Measurements from ENCODE around the gene CCDC88B. TPM values are rescaled to one million over a fixed set of nuclear protein-coding genes. Genes with fewer than 3 reads are reported as not detected.

Gene CCDC88B
- total and polyA plus RNA-seq, 2 of the 8 experiments (the other 6 are each of a cell fraction or from before 2014, with no cell fraction given), result 5.9 to 12.5 TPM

DNA sequence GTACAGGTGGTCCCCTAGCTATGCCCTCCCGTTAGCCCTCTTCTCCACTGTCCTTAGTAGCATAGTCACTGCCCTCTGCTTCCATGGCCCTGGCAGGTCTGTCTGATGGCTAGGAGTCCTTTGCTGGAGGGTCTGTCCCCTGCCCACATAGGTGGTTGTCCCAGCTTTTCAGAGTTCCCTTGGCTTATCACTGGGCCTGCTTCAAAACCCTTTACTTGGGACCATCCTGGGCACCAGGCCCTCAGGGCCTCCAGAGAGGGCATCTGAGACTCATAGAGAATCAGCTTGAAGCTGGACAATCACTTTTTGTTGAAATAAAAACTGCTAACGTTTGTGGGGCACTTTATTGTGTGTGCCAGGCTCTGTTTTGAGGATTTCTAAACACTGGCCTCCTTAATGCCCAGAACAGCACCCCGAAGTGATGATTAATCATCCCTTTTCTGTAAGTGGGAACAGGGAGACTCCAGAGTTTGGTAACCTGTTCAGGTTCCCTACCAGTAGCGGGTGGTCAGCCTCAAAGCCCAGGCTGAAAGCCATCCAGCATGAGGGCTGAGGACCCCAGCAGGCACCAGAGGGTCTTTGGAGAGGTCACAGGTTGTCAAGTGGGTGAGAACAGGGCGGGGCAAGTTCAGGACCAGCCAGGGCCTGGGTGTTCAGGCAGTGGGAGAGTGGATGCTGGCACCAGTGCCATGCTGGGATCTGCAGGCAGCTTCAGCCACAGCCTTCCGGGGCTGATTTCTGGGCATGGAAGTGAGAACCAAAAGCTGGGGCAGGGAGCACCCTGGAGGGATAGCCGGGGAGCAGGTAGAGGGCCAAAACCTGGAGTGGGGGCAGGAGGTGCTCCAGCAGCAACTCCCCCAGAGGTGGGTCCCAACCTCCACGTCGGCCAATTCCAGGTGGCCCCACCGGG is 49.4 kb upstream of the CCDC88B start (continued):
- TF ChIP-seq, protein P1, sequence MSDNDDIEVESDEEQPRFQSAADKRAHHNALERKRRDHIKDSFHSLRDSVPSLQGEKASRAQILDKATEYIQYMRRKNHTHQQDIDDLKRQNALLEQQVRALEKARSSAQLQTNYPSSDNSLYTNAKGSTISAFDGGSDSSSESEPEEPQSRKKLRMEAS (IDR thresholded peaks at IDR 0.05), result no peak
- TF ChIP-seq ASH2L (IDR thresholded peaks at IDR 0.05; ENCODE audit: low read length), result no peak
- TF ChIP-seq CREB1 (IDR thresholded peaks at IDR 0.05), result no peak
- TF ChIP-seq, protein P2, sequence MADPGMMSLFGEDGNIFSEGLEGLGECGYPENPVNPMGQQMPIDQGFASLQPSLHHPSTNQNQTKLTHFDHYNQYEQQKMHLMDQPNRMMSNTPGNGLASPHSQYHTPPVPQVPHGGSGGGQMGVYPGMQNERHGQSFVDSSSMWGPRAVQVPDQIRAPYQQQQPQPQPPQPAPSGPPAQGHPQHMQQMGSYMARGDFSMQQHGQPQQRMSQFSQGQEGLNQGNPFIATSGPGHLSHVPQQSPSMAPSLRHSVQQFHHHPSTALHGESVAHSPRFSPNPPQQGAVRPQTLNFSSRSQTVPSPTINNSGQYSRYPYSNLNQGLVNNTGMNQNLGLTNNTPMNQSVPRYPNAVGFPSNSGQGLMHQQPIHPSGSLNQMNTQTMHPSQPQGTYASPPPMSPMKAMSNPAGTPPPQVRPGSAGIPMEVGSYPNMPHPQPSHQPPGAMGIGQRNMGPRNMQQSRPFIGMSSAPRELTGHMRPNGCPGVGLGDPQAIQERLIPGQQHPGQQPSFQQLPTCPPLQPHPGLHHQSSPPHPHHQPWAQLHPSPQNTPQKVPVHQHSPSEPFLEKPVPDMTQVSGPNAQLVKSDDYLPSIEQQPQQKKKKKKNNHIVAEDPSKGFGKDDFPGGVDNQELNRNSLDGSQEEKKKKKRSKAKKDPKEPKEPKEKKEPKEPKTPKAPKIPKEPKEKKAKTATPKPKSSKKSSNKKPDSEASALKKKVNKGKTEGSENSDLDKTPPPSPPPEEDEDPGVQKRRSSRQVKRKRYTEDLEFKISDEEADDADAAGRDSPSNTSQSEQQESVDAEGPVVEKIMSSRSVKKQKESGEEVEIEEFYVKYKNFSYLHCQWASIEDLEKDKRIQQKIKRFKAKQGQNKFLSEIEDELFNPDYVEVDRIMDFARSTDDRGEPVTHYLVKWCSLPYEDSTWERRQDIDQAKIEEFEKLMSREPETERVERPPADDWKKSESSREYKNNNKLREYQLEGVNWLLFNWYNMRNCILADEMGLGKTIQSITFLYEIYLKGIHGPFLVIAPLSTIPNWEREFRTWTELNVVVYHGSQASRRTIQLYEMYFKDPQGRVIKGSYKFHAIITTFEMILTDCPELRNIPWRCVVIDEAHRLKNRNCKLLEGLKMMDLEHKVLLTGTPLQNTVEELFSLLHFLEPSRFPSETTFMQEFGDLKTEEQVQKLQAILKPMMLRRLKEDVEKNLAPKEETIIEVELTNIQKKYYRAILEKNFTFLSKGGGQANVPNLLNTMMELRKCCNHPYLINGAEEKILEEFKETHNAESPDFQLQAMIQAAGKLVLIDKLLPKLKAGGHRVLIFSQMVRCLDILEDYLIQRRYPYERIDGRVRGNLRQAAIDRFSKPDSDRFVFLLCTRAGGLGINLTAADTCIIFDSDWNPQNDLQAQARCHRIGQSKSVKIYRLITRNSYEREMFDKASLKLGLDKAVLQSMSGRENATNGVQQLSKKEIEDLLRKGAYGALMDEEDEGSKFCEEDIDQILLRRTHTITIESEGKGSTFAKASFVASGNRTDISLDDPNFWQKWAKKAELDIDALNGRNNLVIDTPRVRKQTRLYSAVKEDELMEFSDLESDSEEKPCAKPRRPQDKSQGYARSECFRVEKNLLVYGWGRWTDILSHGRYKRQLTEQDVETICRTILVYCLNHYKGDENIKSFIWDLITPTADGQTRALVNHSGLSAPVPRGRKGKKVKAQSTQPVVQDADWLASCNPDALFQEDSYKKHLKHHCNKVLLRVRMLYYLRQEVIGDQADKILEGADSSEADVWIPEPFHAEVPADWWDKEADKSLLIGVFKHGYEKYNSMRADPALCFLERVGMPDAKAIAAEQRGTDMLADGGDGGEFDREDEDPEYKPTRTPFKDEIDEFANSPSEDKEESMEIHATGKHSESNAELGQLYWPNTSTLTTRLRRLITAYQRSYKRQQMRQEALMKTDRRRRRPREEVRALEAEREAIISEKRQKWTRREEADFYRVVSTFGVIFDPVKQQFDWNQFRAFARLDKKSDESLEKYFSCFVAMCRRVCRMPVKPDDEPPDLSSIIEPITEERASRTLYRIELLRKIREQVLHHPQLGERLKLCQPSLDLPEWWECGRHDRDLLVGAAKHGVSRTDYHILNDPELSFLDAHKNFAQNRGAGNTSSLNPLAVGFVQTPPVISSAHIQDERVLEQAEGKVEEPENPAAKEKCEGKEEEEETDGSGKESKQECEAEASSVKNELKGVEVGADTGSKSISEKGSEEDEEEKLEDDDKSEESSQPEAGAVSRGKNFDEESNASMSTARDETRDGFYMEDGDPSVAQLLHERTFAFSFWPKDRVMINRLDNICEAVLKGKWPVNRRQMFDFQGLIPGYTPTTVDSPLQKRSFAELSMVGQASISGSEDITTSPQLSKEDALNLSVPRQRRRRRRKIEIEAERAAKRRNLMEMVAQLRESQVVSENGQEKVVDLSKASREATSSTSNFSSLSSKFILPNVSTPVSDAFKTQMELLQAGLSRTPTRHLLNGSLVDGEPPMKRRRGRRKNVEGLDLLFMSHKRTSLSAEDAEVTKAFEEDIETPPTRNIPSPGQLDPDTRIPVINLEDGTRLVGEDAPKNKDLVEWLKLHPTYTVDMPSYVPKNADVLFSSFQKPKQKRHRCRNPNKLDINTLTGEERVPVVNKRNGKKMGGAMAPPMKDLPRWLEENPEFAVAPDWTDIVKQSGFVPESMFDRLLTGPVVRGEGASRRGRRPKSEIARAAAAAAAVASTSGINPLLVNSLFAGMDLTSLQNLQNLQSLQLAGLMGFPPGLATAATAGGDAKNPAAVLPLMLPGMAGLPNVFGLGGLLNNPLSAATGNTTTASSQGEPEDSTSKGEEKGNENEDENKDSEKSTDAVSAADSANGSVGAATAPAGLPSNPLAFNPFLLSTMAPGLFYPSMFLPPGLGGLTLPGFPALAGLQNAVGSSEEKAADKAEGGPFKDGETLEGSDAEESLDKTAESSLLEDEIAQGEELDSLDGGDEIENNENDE (IDR thresholded peaks at IDR 0.05; ENCODE audit: insufficient replicate concordance, low read length), result no peak
- no peak for TF ChIP-seq TAF1 (IDR thresholded peaks at IDR 0.05; ENCODE audit: low read depth, low read length)
- TF ChIP-seq SP4 (IDR thresholded peaks at IDR 0.05; ENCODE audit: low read length), result no peak
- TF ChIP-seq BACH1 (IDR thresholded peaks at IDR 0.05; ENCODE audit: low read length), result no peak
- no peak for TF ChIP-seq ZNF274 (IDR thresholded peaks at IDR 0.05; ENCODE audit: borderline replicate concordance, extremely low read depth, low read length)

Data from H1 (cell line).